Measurements from ENCODE around the gene PKDCC. TPM values are rescaled to one million over a fixed set of nuclear protein-coding genes. Genes with fewer than 3 reads are reported as not detected.

The PKDCC gene
- total RNA-seq, 1 experiment from 2014 or later: 82.2 TPM

- no peak for DNase-seq (ENCODE audit: low spot score)
- peaks cover 23% of the 10 kb centered on the region for H3K4me1 ChIP-seq (ENCODE audit: insufficient read depth, low read length, poor library complexity, severe bottlenecking)
- intact Hi-C loops (cut with micrococcal nuclease; ENCODE audit: unreplicated experiment): no loop called here
These were observed 7.1 kb downstream of the PKDCC start for GRCh38 chr2:42054714-42055430.

GRCh38 chr2:42055573-42056514, 8.0 kb downstream of the PKDCC start:
- intact Hi-C loops (cut with micrococcal nuclease; ENCODE audit: unreplicated experiment): no loop called here
- CTCF ChIA-PET: interaction anchor here (0.7 kb wide), 1 partner anchor 184 kb away, joined by 7 read pairs; no protein-coding TSS in a partner anchor

More at GRCh38 chr2:42054714-42055430, 7.1 kb downstream of the PKDCC start:
- no peak overlapping the region for H3K4me3 ChIP-seq (ENCODE audit: low read depth, low read length, poor library complexity, severe bottlenecking)
- BruUV-seq (replicated peaks): no TSS peak
- no peaks in the 10 kb centered on the region for H3K9me3 ChIP-seq (ENCODE audit: low read depth, low read length, poor library complexity, severe bottlenecking)
- TF ChIP-seq EZH2 (IDR thresholded peaks at IDR 0.05; ENCODE audit: borderline replicate concordance, low read depth, low read length, poor library complexity, severe bottlenecking): no peak
- no peak overlapping the region for H3K27ac ChIP-seq (ENCODE audit: low read depth, low read length, poor library complexity, severe bottlenecking)
- ChIA-PET CTCF (no interaction called here), POLR2A (ENCODE audit: low non-redundant PET) (no interaction called here)
- peaks cover 71% of the 10 kb centered on the region for H3K36me3 ChIP-seq (ENCODE audit: insufficient read depth, low read length, poor library complexity, severe bottlenecking)
- H3K27me3 ChIP-seq (replicated peaks; ENCODE audit: insufficient read depth, low read depth, low read length, poor library complexity): no peaks in the 10 kb centered on the region

GRCh38 chr2:42057159-42057901, 9.5 kb downstream of the PKDCC start:
- Histone ChIP-seq H3K36me3 (ENCODE audit: insufficient read depth, low read length, poor library complexity, severe bottlenecking) (peaks cover 72% of the 10 kb centered on the region), H3K4me3 (ENCODE audit: low read depth, low read length, poor library complexity, severe bottlenecking) (no peak overlapping the region), H3K27me3 (replicated peaks; ENCODE audit: insufficient read depth, low read depth, low read length, poor library complexity) (no peaks in the 10 kb centered on the region), H3K27ac (ENCODE audit: low read depth, low read length, poor library complexity, severe bottlenecking) (no peak overlapping the region), H3K4me1 (ENCODE audit: insufficient read depth, low read length, poor library complexity, severe bottlenecking) (peaks cover 33% of the 10 kb centered on the region), H3K9me3 (ENCODE audit: low read depth, low read length, poor library complexity, severe bottlenecking) (no peaks in the 10 kb centered on the region)
- ChIA-PET POLR2A (ENCODE audit: low non-redundant PET) (no interaction called here), CTCF (no interaction called here)
- no peak for DNase-seq (ENCODE audit: low spot score)
- no TSS peak for BruUV-seq (replicated peaks)
- TF ChIP-seq EZH2 (IDR thresholded peaks at IDR 0.05; ENCODE audit: borderline replicate concordance, low read depth, low read length, poor library complexity, severe bottlenecking) (no peak), CTCF (conservative IDR thresholded peaks at IDR 0.05; ENCODE audit: low read depth, low read length) (no peak)
- intact Hi-C loops (cut with micrococcal nuclease; ENCODE audit: unreplicated experiment): no loop called here

More at GRCh38 chr2:42055573-42056514, 8.0 kb downstream of the PKDCC start:
- Histone ChIP-seq H3K9me3 (ENCODE audit: low read depth, low read length, poor library complexity, severe bottlenecking) (no peaks in the 10 kb centered on the region), H3K4me3 (ENCODE audit: low read depth, low read length, poor library complexity, severe bottlenecking) (no peak overlapping the region), H3K36me3 (ENCODE audit: insufficient read depth, low read length, poor library complexity, severe bottlenecking) (peaks cover 72% of the 10 kb centered on the region), H3K27ac (ENCODE audit: low read depth, low read length, poor library complexity, severe bottlenecking) (peak overlapping the region; percentile 37), H3K4me1 (ENCODE audit: insufficient read depth, low read length, poor library complexity, severe bottlenecking) (peaks cover 28% of the 10 kb centered on the region), H3K27me3 (replicated peaks; ENCODE audit: insufficient read depth, low read depth, low read length, poor library complexity) (no peaks in the 10 kb centered on the region)
- TF ChIP-seq CTCF (conservative IDR thresholded peaks at IDR 0.05; ENCODE audit: low read depth, low read length) (no peak), EZH2 (IDR thresholded peaks at IDR 0.05; ENCODE audit: borderline replicate concordance, low read depth, low read length, poor library complexity, severe bottlenecking) (no peak)
- no TSS peak for BruUV-seq (replicated peaks)
- POLR2A ChIA-PET (ENCODE audit: low non-redundant PET): no interaction called here
- DNase-seq (ENCODE audit: low spot score): no peak
